B cell (primary cell): Measurements from ENCODE around the gene DNAI1.

ENCODE experiments used
- CTCF ChIP-seq: fragments of 200-600 bp; IDR thresholded peaks from one replicate; pipeline ENCODE4 v1.8.0; 2022; ENCODE audit warnings: antibody characterized with exemption, mild to moderate bottlenecking
- EZH2 ChIP-seq: IDR thresholded peaks from 2 replicates; pipeline ENCODE4 v1.6.1; 2012; ENCODE audit warnings: borderline replicate concordance, low read depth, mild to moderate bottlenecking, moderate library complexity, low read length; ENCODE audit not compliant: insufficient read depth, poor library complexity, severe bottlenecking

- TF ChIP-seq EZH2 (no peak), CTCF (no peak)
Measured at GRCh38 chr9:34568774-34569173, 110.2 kb downstream of the DNAI1 start.
